ENCODE data around the gene RNF152.
A peak's percentile ranks its signal among the peaks of the same experiment; 100 is the strongest.

The RNF152 gene

DNA sequence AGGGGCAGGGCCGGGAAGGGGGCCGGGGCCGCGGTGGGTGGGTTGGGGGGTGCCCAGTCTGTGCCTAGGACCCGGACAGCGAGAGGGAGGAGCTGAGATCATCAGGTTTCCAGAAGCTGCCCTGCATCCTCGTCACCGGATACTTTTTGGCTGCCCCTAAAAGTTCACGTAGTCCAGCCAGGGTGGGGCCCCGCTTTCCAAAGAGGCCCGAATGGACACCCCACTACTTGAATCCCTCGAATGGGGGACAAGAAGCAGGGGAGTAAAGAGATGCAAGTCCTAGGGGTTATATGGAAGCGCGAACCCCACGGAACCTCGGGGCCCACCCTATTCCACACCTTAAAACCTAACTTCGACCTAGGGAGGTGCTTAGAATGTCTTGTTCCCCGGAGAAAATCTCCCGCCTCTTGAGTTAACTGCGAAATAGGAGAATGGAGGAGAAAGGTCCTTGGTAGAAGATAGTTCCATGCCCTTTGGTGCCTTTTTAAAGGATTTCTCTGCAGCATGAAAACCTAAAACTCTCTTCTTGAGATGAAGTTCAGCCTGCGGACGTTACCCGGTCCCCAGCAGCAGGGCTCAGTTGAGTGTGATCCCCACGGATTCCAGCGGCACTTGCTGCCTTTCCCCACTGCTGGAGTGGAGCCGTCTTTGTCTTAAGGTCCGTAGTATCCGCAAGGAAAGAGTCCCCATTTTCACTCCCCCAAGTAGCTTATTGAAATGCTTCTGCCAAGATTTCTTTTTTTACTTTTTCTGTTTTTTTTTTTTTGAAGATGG lies 2.1 kb upstream of the RNF152 start:
- no peak for DNase-seq (ENCODE audit: low spot score)

DNA sequence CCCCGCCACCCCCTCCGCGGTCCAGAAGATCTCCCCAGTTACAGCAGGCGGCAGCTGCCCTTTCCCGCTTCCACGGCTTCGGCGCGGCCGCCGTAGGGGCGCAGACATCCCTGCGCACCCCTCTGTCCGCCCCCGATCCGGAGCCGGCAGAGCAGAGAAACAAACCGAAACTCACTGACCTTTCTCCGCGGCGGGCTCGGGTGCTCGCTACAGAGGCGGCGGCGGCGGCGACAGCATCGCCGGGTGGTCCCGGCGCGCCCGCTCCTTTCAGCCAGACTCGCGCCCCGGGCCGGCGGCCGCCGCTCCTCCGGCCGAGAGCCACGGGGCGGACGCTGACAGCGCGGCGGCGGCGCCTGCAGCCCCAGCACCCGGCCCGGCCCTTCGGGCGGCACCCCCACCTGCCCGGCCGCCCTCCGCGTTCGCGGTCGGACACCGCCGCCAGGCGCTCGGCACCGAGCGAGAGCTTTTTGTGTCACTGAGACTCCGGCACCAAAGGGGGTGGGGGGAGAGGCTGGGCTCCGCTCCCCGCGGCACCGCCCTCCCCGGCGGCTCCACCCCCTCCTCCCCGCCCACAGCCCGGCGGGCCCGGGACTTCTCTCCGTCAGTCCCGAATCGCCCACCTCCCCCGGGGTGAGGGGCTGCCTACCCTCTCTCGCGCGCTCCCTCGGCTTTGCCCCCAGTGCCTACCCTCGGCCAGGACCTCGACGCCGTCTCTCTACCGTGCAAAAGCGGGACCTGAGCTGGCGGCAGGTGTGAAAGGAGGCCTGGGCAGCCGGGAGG lies 1.4 kb upstream of the RNF152 start:
- peak; percentile 67 for DNase-seq (ENCODE audit: low spot score)

DNA sequence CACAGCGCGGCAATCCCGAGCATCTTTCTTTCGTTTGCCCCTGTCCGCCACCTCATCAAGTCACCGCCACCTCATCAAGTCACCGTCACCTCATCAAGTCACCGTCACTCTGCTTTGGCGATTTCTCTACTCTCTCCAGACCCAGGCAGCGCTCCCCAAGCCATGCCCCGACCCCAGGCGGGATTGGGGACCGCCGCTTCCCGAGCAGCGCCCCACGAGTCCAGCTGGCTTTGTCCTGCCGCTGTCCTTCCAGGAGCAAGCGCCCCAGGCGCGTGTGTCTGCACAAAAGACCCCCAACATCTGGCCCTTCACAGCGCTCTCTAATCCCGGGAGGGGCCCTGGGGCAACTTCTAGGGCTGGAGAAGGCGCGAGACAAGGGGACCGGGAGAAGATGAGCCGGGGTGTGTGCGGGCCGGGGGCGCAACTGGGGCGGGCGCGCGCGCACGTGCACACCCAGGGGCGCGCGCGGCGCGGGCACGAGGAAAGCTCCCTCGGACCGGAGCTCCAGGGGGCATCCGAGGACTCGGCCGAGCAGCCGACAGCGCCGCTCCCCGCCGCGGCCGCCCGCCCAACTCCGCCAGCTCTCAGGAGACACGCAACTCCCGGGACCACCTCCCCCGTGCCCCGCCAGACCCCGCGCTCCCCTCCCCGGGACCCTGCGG lies 633 bp upstream of the RNF152 start:
- DNase-seq (ENCODE audit: low spot score): no peak

DNA sequence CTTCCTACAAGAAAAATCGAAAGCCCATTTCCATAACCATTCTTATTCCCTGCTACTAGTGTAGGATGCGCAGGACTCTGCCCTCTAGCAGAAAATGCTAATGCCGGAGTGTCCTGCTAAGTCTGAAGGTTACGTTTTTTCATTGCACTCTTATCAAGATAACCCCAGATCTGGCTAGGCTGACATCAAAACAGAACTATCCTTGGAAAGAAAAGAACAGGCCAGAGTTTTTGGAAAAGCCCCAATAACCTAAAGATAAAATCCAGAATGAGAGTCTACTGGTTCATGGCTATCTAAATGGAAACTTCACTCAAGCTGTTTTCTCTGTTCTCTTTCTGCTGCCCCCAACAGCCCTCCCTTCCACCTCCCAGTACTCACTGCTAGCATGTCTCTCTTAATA lies 913 bp downstream of the RNF152 start:
- DNase-seq (ENCODE audit: low spot score): no peak

DNA sequence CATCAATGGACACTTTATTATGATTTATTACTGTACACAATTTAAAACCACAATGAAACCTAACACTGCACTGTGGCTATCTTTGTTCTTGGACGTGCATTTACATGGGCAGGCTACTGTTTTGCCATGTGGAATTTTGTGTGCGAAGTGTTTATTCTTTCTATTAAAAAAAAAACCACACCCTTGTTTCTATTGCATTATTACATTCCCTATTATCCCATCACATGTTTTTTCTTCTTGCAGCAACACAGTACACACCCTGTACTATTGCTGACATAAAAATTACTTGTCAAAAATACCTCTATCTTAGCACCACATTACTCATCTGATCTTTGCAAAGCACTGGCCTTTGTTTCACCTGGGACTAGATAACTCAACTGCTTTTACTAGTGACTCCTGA lies 1.5 kb downstream of the RNF152 start:
- no peak for DNase-seq (ENCODE audit: low spot score)

DNA sequence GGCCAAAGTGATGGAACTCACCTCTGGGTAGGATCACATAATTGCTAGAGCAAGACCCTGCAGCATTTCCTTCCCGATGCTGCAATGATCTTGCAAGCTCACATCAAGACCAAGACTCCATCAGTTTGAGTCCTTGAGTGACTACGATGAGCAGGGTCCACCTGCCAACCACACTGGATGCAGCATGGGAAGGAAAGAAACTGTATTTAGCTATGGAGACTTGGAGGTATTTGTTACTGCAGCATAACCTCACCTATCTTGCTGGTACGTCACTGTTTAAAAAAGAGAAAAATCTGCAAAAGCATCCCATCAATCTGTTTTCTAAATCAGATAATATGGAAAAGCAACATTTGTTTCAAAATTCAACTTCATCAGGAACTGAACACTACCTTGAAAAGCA lies 2.5 kb downstream of the RNF152 start:
- DNase-seq (ENCODE audit: low spot score): no peak

DNA sequence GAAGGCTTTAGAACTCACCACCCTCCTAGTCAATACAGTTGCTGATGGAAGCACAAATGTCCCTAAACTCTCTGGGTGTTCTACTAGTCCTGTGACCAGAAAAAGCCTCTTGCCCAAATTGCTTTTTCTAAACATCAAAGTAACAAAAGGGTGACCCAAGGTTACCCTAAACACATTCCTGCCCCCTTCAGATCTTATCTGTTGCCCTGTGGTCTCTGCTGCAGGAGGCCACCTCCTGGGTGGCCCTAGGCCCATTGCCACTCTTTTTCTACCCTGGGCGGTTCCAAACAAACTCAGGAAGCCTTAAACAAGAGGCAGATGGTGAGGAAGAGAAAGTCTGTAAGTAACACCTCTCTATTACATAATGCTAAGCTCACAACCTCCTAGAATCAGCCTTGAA lies 3.3 kb downstream of the RNF152 start:
- DNase-seq (ENCODE audit: low spot score): no peak

DNA sequence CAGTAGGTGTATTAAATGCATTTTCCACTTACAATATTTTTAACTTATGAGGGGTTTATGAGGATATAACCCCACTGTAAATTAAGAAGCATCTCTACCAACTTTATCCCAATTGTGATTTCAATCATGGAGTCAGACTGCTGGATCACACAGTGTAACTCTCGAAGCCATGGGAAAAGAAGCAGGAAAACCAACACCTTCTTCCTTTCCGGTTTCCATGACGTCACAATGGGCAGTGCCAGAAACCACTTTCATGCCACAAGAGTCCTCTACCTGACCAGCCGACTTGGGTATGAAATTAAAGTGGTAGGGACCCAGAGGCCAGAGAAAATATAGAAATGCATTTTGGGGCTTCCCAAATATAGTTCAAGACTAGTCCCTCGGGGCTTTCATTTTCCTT lies 4.2 kb downstream of the RNF152 start:
- DNase-seq (ENCODE audit: low spot score): no peak

DNA sequence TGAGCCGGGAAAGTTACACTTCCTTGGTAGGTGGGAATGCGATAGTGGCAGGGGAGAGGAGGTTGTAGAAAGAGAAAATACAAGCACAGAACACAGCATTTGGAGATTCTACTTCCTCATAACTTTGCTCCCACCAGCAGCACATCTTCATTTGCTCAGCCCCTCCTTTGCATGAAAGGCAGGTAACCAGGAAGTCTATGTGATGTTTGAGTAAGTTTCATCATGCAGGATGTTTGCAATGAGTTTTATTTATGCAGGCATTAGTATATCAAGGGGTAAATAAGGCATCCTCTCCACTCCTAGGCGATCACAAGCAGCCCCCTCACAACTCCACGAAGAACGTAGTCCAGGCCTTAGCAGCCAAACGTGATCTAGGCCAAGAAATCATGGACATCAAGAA lies 5.0 kb downstream of the RNF152 start:
- no peak for DNase-seq (ENCODE audit: low spot score)

DNA sequence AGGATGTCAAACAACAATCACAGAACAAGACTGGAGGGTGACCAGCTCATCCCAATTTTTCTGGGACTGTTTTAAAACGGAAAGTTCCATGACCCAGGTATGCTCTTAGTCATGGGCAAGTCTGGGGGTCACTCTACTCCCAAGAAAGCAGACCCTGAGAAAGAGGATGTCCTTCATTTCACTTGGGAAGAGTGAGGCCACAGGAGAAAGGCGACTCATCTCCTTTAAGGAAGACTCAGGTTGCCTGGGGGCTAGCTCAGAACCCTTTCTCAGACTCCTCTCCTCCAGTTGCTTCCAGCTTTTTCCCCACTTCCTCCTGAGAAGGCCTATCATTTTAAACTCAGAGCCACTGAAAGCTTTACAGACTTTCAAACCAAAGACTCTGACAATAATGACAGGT lies 9.3 kb downstream of the RNF152 start:
- no peak for DNase-seq (ENCODE audit: low spot score)

DNA sequence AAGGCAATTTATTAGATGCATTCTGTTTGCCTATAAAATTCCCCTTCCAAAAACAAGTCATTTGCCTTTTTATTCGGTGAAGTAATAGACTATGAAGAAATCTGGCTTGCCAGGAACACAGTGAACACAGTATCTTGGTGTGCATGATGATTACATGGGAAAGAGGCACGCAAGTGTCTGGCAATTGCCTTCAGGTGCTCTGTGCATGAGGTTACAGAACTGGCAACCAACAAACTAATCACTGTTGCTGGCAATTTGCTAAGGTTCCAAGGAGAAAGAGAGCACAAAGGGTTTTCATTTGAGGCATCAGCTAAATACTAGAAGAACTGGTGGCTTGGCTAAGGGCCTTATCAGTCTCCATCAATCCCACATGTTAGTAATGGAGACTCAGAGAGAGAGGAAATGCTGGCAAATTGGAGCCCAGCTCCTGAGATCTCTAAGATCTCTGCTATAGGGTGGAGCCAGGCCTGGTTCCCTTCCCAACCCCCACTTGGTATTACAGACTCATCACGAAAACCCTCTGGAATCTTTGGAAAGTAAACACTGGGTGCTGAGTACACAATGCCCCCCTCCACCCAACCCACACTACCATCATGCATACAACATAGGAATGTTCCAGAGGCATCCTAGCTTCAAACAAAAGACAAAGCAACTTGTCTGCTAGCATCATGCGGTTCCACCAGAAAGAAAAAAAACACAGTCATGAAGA lies 10.4 kb downstream of the RNF152 start:
- DNase-seq (ENCODE audit: low spot score): no peak

DNA sequence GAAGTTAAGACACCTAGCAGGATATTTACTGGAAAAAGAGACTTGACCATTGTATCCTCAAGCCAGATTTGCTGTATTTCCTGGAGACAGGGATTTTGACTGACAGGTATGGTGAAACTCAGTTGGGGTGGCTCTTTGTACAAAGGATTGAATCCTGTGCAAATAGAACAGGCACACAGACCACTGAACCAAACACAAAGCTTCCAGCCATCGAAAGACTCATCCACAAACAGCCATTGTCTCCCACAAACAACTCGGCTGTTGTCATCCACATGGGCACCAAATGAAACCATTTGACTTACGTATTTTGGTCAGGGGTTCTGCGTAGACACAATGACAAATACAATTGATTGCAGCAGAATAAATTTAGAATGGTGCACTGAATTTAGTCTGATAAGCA lies 15.9 kb downstream of the RNF152 start:
- peak; percentile 89 for DNase-seq (ENCODE audit: low spot score)

DNA sequence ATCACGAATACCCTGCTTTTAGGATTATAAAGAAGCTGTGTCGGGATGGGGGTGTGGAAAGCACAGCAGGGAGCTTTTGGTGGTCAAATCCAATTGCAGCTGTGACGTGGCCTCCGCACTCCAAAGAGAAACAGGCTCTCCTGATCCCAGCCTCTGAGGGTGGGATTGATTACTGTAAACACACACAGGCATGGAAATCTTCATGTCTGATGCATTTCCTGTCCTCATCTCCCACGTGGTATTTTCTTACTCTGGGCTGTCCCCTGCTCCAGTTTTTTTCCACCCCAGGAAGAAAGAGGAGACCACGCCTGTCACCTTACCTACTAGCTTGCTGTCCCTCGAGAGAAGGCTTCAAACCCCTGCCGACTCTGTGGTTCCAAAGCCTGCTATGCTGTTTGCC lies 22.7 kb downstream of the RNF152 start:
- no peak for DNase-seq (ENCODE audit: low spot score)

DNA sequence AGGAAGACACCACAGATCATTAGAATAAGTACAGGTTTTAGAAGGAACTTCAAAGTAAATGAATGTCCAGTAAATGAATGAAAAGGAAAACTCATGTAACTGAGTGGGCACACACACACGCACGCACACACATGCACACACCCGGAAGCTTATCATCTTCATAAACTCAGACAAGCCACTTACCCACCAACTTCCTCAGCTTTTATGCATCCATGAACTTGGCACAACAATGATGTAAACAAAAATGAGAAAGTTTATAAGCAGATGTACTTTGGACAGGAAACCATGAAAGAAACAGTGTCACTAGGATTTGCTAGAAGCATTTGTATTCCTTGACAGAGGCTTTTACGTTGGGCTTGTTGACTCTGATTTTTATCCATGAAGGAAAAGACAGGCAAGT lies 23.2 kb downstream of the RNF152 start:
- no peak for DNase-seq (ENCODE audit: low spot score)

DNA sequence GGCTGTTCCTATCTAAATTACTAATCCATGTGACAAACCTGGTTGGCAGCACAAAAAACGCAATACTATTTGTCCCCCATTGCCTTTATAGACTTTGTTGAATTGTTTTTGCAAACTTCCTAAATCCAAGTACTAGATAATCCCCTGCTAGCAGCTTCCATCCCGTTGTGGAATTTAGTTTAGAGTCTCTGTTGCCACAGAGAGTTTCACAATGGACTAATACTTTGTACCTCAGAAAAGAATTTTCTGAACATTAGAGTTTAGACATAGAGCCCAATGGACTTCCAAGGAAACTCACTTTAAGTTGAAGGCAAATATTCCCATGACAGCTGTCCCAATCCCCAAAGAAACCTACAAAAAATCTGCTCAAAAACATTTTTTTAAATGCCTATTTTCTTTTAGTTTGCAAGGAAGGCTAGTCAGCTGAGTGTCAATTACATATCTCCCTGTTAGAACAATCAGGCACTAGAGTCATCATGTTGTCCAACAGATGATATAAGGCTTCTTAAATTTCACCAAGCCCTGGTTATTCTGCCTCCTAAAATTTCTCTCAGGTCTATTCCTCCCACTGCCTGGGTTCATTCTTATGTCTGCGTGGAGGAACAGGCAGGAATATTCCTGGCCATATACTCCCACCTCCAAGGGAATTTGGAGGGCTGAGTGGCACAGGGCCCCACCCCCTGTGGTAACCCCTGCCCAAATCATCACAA lies 27.2 kb downstream of the RNF152 start:
- DNase-seq (ENCODE audit: low spot score): no peak

DNA sequence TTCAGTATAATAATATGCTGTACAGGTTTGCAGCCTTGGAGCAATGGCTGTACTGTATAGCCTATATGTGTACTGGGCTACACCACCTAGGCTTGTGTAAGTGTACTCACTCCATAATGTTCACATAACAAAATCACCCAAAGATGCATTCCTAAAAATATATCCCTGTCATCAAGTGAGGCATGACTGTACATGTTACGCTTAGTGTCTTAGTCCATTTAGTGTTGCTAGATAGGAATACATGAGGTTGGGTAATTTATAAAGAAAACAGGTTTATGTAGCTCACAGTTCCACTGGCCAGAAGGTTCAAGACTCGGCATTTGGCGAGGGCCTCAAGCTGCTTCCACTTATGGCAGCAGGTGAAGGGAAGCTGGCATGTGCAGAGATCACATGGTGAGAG lies 31.4 kb downstream of the RNF152 start:
- DNase-seq (ENCODE audit: low spot score): no peak

DNA sequence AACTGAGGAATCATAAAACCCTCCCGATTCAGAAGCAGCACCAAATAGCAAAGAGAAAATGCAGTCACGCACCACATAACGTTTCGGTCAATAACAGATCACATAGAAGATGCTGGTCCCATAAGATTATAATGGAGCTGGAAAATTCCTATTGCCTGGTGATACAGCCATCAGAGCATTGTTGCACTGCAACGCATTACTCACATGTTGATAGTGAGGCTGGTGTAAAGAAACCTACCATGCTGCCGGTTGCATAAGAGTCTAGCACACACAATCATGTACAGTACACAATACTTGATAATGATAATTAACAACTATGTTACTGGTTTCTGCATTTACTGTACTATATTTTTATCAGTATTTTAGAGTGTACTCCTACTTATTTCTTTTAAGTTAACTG lies 32.5 kb downstream of the RNF152 start:
- no peak for DNase-seq (ENCODE audit: low spot score)

DNA sequence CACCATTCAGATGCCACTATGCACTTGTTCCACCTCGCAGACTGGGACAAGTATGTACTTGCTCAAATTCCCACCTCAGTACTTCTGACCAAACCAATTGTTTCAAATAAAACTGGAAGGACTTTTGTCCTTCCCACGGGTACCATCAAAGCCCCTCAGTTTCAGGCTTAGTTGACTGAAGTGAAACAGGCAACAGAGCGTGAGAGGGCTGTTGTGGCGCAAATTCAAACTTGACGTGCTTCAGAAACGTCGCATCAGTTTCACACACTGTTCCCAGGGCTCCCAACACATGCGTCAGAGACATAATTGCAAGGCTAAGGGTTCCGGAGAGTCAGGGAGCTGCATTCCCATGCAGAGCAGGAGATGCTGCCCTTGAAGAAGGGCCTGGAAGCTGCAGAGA lies 33.7 kb downstream of the RNF152 start:
- no peak for DNase-seq (ENCODE audit: low spot score)

DNA sequence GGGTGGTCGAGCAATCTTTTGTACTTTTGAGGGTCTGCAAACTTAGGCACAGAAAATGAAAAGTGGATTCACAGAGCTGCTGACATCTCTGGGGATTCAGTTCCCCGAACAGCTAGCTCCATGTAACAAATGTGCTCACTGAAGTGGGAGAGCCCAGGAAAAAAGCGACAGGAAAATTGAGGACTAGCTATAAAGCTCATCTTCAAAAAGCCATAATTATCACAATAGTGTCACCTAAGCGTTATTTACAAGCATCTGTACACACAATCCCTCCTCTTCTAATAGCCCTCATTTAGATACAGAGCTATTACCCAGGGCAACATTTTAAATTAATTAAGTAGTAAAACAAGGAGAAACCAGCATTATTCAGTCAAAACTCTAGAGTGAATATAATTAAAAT lies 36.1 kb downstream of the RNF152 start:
- no peak for DNase-seq (ENCODE audit: low spot score)

DNA sequence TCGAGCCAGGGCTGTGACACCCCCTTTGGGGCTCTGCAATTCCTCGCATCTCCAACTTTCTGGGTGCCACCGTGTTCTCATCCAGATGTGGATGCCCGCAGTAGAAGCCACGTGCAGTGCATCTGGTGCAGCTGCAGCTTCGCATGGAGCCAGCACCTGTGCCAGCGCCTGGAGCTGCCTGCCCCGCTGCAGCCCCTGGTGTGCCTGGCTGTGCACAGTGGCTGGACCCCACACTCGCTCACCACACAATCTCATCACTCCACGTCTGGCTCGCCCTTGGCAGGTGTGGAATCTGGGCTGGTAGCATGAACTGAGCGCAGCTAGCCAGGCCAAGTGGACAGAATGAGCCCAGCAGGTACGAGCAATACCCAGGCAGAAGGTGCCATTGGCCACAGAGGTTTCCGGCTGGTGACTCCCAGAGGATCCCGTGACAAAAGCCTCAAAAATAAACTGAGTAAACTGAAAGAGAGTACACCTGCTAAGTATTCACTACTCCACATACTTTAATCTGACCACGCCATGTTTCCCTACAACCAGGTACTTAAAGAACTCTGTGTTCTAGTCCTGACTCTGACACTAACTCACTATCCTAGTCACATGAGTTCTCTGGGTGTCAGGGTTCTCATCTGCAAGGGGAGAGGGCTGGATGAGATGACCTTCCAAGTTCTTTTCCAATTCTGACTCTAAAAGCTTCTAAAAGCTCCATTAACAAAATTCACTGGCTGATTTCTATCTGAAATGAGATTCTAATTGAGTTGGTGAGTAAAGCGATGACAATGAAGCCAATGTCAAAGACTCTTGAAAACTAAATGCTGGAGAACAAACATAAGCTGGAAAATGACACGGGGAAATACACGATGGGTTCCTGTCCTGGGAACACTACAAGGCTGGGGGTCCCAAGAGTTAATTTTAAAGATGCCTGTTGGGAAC lies 37.1 kb downstream of the RNF152 start:
- DNase-seq (ENCODE audit: low spot score): no peak
